DMS114 treated with DMSO at 0.1 percent for 48 hours (cell line): ENCODE results near the gene GCG.

Source experiments
- DNase-seq: peaks from one replicate; lab custom pipeline; 2025; ENCODE audit not compliant: unreplicated experiment; lab: John Stamatoyannopoulos, UW

GCG gene

GRCh38 chr2:162149940-162150339 is 2.1 kb downstream of the GCG start:
- no peak for DNase-seq

GRCh38 chr2:162149466-162149865 is 2.6 kb downstream of the GCG start:
- no peak for DNase-seq

- no peak for DNase-seq
Measured at GRCh38 chr2:162148956-162149355, 3.1 kb downstream of the GCG start.

- DNase-seq, result no peak
Measured at GRCh38 chr2:162143969-162144368, 8.1 kb downstream of the GCG start.

GRCh38 chr2:162138310-162138709 is 13.7 kb downstream of the GCG start:
- no peak for DNase-seq

GRCh38 chr2:162127422-162127821 is 24.6 kb downstream of the GCG start:
- no peak for DNase-seq

- no peak for DNase-seq
Measured at GRCh38 chr2:162126527-162126926, 25.5 kb downstream of the GCG start.

- DNase-seq, result no peak
Measured at GRCh38 chr2:162126111-162126519, 25.9 kb downstream of the GCG start.

GRCh38 chr2:162125138-162125537 is 26.9 kb downstream of the GCG start:
- no peak for DNase-seq

GRCh38 chr2:162123806-162124758 is 28.0 kb downstream of the GCG start:
- peak; percentile 44 for DNase-seq

GRCh38 chr2:162118166-162119031 is 33.6 kb downstream of the GCG start:
- no peak for DNase-seq

GRCh38 chr2:162116352-162116751 is 35.7 kb downstream of the GCG start:
- no peak for DNase-seq

- no peak for DNase-seq
Measured at GRCh38 chr2:162115076-162115475, 37.0 kb downstream of the GCG start.

- no peak for DNase-seq
Measured at GRCh38 chr2:162114271-162114670, 37.8 kb downstream of the GCG start.

GRCh38 chr2:162113776-162114168 is 38.3 kb downstream of the GCG start:
- no peak for DNase-seq

GRCh38 chr2:162113088-162113775 is 38.8 kb downstream of the GCG start:
- no peak for DNase-seq

GRCh38 chr2:162111958-162112850 is 39.8 kb downstream of the GCG start:
- DNase-seq, result no peak

- no peak for DNase-seq
Measured at GRCh38 chr2:162107361-162107901, 44.6 kb downstream of the GCG start.

- DNase-seq, result no peak
Measured at GRCh38 chr2:162106746-162107145, 45.3 kb downstream of the GCG start.

- DNase-seq, result no peak
Measured at GRCh38 chr2:162106146-162106551, 45.9 kb downstream of the GCG start.
